H1 (cell line): ENCODE measurements around the gene GRK5. TPM values are rescaled to one million over a fixed set of nuclear protein-coding genes. Genes with fewer than 3 reads are reported as not detected.

Experiments
- KDM5A ChIP-seq: fragments of 200-600 bp; IDR thresholded peaks from 2 replicates; pipeline ENCODE4 v1.7.1; 2012; ENCODE audit warnings: mild to moderate bottlenecking, low read length, inconsistent platforms, mixed read lengths
- polyA plus RNA-seq, 7 experiments: library from polyadenylated mRNA; depleted of rRNA in 3 of 7; stranded (reverse) in 5 of 7; unstranded in 2 of 7; fragments of >200 nt in 5 of 7; fragments of 200-250 nt in 2 of 7; gene quantifications; 1 replicate in 5 of 7; 2 replicates in 1 of 7; 4 replicates in 1 of 7; pipeline versions ENCODE4 v1.2.1 to v1.2.3, GENCODE V29; 2011 to 2013; ENCODE audit warnings: missing spikeins in 2 of 7, mixed read lengths in 2 of 7
- total RNA-seq: library from RNA; stranded (reverse); fragmentation: NEBNext Ultra II Directional; extraction: Animal tissue kit (Norgen Biotek cat#: 25700); gene quantifications from 2 replicates; pipeline ENCODE4 v1.2.1, GENCODE V29; 2021

The GRK5 gene
- total and polyA plus RNA-seq, 2 of the 8 experiments (the other 6 are each of a cell fraction or from before 2014, with no cell fraction given) = 0.54 to 2.5 TPM

GRCh38 chr10:119227825-119228224, 20.5 kb downstream of the GRK5 start (continued):
- TF ChIP-seq KDM5A = no peak
